NCI-H2107 treated with DMSO at 0.1 percent for 48 hours (cell line): ENCODE data around the gene PEPD.

ENCODE experiments used
- DNase-seq: peaks from one replicate; lab custom pipeline; 2025; ENCODE audit not compliant: unreplicated experiment; lab: John Stamatoyannopoulos, UW

The PEPD gene

GRCh38 chr19:33366897-33367296, 154.7 kb downstream of the PEPD start:
- no peak for DNase-seq

- no peak for DNase-seq
Observed at GRCh38 chr19:33366127-33366526, 155.5 kb downstream of the PEPD start.

DNA sequence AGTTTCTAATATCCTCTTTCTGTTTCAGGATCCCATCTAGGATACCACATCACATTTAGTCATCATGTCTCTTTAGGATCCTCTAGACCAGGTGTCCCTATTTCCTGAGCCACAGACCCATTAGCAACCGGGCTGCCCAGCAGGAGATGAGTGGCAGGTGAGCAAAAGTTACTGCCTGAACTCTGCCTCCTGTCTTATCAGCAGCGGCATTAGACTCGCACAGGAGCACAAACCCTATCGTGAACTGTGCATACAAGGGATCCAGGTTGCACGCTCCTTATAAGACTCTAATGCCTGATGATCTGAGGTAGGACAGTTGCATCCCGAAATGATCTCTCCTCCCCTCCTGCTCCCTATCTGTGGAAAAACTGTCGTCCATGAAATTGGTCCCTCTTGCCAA, 155.9 kb downstream of the PEPD start:
- DNase-seq = no peak

DNA sequence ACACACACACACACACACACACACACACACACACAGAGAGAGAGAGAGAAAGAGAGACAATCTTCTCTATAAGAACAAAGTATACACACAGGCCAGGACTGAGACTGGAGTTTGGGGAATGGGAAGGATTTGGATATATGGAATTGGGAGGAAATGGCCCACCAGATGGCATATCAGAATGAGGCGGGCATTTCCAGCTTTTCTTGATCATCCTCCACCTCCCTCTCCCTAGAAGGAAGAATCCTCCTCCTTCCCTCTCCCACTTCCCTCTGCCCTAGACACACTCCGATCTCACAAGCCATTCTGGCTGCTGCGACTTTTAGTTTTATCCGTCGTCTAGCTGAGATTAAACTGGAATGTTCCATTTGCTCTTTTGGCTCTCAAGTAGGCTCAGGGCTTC, 158.1 kb downstream of the PEPD start:
- no peak for DNase-seq

DNA sequence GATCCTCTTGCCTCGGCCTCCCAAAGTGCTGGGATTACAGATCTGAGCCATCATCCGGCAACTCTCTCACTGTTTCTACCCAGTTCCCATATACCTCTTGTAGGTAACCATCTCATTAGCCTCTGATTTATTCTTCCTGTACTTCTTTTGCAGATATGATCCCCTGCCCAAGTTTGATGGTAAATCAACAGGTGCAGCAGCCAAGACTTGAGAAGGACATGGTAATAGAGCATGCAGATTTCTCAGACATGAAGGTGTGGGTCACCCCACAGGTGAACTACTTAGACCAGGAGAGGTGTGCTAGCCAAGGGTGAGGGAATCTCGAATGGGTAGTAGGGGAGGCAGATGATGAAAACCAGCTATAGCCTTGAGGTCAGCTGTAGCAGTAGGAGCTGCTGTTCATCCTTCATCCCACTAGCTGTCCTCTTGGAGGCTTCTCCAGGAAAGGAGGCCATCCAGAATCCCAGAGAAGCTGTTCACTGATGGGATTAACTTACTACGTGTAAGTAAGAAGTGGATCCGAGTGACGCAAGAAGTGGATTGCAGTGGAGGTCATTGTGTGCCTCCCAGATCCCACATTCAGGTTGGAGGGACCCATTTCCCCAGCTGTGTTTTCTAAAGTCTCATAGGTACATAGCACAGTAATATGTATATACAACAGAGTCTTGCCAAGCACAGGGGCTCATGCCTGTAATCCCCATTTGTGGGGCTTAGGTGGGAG, 158.9 kb downstream of the PEPD start:
- DNase-seq = no peak

DNA sequence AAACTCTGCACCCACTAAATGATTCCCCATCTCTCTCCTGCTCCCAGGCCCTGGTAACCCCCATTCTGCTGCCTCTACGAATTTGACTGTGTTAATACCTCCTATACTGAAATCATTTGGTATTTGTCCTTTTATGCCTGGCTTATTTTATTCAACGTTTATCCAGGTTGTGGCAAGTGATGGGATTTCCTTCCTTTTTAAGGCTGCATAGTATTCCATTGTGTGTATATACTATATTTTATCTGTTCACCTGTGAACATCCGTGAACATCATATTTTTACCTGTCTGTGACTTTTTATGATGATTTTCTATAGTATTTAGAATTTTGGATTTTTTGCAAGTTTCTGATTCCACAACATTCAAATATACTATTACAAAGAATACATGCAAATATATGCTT, 162.0 kb downstream of the PEPD start:
- DNase-seq = no peak

- DNase-seq = no peak
Observed at GRCh38 chr19:33358408-33358807, 163.2 kb downstream of the PEPD start.

- DNase-seq = no peak
Observed at GRCh38 chr19:33357556-33357955, 164.0 kb downstream of the PEPD start.

DNA sequence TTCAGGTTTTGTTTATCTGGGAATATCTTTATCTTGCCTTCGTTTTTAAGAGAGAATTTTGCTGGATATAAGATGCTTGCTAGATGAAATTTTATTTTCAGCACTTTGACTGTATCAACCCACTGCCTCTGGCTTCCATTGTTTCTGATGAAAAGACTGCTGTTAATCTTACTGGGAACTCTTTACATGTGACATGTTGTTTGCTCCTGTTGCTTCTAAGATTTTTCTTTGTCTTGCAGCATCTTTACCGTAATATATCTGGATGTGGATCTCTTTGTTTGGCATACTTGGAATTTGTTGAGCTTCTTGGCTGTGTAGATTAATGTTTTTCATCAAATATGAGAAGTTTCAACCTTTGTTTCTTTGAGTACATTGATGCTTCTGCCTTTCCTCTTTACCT, 166.1 kb downstream of the PEPD start:
- DNase-seq = no peak

GRCh38 chr19:33350538-33351309, 170.9 kb downstream of the PEPD start:
- no peak for DNase-seq

DNA sequence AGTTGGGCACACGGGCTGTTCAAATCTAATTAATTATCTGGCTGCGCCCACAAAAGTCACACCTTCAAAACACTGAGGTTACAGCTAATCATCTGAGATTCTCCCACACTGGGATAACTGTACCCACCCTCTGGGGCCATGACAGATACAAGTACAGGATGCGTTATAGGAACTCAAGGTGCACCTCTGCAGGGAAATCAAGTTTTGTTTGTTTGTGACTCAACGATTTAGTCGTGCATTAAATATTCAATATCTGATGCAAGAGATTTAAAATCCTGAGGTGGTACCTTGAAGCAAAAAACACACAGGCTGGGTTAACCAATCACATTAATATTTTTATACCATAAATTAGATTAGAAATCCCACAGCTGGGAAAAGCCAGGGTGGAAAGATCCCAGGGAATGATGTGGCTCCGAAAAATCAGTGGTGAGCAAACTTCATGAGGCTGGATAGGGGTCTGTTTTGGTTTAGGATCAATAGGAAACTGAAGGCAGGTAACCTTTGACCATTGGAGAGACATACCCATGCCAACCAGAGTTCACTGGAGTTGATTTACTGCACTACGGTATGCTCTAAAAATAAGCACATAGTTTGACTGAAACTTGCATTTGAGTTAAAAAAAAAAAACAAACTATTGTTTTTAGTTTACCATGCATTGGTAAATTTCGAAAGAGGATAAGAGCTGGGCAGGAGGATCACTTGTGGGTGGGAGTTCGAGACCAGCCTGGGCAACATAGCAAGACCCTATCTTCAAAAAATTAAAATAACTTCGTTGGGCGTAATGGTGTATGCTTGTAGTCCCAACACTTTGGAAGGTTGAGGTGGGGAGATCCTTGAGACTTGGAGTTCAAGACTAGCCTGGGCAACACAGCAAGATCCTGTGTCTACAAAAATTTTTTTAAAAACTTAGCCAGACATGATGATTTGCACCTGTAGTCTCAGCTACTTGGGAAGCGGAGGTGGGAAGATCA, 172.0 kb downstream of the PEPD start:
- DNase-seq = no peak

DNA sequence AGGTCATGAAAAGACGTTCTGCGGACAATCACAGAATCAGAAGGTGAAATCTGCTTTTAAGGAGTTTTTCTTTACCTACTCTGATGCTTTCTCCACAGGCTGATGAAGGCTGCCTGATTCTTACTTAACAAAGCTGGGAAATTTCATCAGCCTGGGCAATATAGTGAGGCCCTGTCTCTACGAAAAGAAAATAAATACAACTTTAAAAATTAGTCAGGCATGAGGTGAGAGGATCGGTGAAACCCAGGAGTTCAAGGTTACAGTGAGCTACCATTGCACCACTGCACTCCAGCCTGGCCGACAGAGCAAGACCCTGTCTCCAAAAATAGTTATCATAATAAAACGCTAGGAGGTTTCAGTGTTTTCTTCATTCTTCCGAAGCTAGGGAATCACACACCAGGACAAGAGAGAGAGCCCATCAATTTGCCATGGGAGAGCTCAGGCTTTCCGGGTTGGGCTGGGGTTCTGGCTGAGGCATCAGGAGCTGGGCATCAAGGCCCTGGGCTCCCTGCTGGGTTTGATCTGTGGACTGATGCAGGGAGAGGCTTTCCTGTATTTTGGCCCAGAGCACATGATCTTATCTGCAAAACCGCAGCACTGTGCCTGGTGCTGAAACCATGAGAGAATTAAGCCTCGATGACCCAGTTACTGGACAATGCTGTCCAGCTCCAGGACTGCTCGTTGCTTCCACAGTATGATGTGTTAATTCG, 173.1 kb downstream of the PEPD start:
- DNase-seq = no peak

DNA sequence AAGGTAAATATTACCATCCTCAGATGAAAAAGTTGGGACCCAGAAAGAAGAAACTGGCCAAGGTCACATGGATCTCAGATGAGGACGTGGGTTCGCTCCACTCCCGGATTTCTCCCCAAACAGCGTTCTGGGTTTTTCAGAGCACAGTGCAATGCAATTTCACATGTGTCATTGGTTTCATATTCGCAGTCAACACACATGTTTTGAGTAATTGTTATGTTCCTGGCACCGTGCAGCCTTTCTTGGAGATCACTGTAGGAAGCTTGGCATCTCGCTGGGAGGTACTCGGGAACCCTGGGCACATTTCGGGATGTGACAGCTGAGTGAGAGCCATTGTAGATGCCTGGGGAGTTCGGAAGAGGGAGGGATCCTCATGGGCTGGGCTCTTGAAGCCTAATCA, 174.3 kb downstream of the PEPD start:
- no peak for DNase-seq

GRCh38 chr19:33346665-33347064, 174.9 kb downstream of the PEPD start:
- no peak for DNase-seq

DNA sequence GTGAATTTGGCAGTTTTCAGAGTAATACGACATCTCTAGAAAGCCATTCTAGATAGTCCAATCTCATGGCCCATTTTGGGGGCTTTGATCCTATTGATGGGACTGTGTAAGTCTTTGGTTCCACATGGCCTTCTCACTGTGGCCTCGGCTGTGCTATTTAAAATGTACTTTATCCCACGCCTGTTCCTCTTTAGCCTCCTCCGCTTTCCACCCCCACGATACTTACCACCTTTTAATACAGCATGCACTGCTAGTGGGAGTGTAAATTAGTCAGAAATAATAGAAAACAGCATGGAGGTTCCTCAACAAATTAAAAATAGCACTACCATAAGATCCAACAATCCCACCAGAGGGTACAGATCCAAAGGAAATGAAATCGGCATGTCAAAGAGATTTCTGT, 176.4 kb downstream of the PEPD start:
- no peak for DNase-seq

- DNase-seq = no peak
Observed at GRCh38 chr19:33344573-33344925, 177.0 kb downstream of the PEPD start.

DNA sequence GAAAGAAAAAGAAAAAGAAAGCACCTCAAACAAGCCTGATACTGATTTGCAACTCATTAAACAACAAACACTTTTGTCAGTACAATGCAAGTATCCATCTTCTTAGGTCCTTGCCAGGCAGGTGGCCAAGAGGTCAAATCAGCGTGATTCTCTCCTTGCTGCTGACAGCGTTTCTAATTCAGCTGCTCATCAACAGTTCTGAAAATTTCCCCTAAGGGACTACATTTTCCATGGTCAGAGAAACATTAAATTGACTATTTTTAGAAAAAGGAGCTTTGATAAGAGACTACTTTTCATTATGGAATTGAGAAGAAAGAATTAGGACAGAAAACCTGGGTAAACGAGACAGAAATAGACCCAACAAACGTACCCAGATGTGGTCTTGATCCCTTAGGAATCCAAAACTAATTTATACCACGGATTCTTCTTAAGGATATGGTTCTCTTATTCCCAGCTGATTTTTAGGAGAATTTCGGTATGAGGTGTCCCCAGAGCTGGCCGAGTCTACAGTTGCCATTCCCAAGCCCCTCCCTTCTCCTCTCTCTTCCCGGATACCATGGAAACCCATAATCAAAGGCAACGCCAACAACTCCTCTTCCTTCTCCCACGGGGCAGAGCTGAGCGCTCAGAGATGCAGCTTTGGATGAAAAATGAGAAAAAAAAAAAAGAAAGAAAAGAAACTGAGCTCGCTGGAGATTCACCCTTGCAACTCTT, 177.6 kb downstream of the PEPD start:
- no peak for DNase-seq

DNA sequence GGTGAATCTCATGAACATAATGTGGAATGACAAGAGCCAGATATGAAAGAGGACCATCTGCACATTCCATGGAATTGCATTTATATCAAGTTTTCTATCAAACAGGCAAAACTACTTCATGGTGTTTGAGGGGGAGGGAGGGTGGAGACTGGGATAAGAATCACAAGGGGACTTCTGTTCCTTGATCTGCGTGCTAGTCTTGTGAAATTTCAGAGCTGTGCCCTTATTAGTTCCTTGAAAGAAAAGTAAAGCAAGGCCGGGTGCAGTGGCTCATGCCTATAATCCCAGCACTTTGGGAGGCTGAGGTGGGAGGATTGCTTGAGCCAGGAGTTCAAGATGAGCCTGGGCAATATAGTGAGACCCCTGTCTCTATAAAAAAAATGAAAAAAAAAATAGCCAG, 178.3 kb downstream of the PEPD start:
- no peak for DNase-seq

DNA sequence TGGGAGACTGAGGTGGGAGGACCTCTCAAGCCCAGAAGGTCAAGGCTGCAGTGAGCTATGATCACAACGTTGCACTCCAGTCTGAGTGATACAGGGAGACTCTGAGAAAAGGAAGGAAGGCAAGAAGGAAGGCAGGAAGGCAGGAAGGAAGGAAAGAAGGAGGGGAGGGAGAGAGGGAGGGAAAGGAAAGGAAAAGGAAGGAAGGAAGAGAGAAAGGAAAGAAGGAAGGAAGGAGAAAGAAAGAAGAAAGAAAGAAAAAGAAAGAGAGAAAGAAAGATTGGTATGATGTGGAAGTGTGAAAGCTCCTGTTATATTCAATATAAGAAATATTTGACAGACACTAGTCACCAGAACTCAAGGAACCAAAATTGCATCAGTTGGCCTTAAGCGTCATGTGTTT, 180.6 kb downstream of the PEPD start:
- no peak for DNase-seq
